Measurements from ENCODE around the gene GALNT14. TPM values are rescaled to one million over a fixed set of nuclear protein-coding genes. Genes with fewer than 3 reads are reported as not detected.

GALNT14 gene
- total and polyA plus RNA-seq, 2 of the 13 experiments (the other 11 are each of a cell fraction or from before 2014, with no cell fraction given), result not detected

DNA sequence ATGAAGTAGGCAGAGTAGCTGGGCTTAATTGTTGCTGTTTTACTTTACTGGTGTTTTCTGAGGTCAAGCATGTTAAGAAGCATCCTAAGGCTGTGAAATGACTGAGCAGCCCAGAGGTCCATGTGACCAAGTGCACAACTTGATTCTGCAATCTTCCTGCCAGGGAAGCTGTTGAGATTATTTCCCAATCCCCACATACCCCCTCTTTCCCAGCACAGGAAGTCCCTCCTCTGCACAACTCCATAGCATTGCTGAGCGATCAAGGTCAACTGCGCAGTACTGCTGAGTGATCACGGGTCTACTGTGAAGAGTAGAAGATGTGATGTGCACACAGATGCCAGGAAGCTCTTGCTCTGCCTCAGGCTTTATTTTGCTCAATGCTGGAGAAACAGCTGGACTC, 105.8 kb downstream of the GALNT14 start (continued):
- TF ChIP-seq ZNF883 (CRISPR knock-in tag; IDR thresholded peaks at IDR 0.05; ENCODE audit: not compliant biosample characterization) (no peak), HOXA7 (CRISPR knock-in tag; IDR thresholded peaks at IDR 0.05) (no peak), SNAPC2 (CRISPR knock-in tag; IDR thresholded peaks at IDR 0.05) (no peak), ZSCAN25 (CRISPR knock-in tag; IDR thresholded peaks at IDR 0.05) (no peak), ZNF839 (CRISPR knock-in tag; IDR thresholded peaks at IDR 0.05; ENCODE audit: borderline replicate concordance) (no peak), JUND (CRISPR knock-in tag; IDR thresholded peaks at IDR 0.05) (no peak), ZNF709 (CRISPR knock-in tag; IDR thresholded peaks at IDR 0.05) (no peak)
- TF ChIP-seq, protein P1, sequence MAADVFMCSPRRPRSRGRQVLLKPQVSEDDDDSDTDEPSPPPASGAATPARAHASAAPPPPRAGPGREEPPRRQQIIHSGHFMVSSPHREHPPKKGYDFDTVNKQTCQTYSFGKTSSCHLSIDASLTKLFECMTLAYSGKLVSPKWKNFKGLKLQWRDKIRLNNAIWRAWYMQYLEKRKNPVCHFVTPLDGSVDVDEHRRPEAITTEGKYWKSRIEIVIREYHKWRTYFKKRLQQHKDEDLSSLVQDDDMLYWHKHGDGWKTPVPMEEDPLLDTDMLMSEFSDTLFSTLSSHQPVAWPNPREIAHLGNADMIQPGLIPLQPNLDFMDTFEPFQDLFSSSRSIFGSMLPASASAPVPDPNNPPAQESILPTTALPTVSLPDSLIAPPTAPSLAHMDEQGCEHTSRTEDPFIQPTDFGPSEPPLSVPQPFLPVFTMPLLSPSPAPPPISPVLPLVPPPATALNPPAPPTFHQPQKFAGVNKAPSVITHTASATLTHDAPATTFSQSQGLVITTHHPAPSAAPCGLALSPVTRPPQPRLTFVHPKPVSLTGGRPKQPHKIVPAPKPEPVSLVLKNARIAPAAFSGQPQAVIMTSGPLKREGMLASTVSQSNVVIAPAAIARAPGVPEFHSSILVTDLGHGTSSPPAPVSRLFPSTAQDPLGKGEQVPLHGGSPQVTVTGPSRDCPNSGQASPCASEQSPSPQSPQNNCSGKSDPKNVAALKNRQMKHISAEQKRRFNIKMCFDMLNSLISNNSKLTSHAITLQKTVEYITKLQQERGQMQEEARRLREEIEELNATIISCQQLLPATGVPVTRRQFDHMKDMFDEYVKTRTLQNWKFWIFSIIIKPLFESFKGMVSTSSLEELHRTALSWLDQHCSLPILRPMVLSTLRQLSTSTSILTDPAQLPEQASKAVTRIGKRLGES (CRISPR knock-in tag; IDR thresholded peaks at IDR 0.05; ENCODE audit: borderline replicate concordance), result no peak

DNA sequence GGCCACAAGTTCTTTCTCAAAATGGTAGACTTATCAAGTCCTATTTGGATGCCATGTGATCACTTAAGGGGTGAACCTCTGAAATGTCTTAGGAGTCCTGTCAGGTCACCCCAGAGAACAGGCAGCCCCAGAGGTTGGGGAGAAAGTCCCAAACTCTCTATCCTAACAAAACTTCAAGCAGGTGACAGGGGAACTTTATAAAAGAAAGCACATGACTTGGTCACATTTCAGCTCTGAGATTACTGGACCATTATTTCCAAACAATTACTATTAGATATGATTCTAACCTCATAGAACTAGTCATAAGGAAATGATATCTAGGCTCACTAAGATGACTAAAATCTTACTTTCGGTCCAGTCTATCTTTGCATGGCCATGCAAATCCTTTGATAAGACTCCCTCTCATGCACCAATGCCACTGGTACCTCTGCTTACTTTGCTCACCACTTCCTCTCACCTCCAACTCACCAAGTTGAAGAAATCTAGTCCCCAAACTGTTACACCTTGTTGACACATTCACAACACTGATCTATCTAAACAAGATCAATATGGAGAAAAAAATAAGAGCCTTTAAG, 107.0 kb downstream of the GALNT14 start:
- H3K4me1 ChIP-seq (ENCODE audit: insufficient read depth, low read length), result no peaks in the 10 kb centered on the region
- no peak overlapping the region for H3K4me2 ChIP-seq (ENCODE audit: low read depth, low read length)
- 4% methylated on average over 1 of the region's 1 CpG for WGBS (ENCODE audit: low lambda C conversion rate)
- H4K20me1 ChIP-seq (ENCODE audit: insufficient read depth, low read length), result no peaks in the 10 kb centered on the region
- H3K27ac ChIP-seq (ENCODE audit: extremely low read length, insufficient read depth, low read length), result no peak overlapping the region
- ChIA-PET CTCF (ENCODE audit: low intra/inter-chr PET ratio, low total read pairs) (no interaction called here), POLR2A (no interaction called here)
- intact Hi-C loops (cut with micrococcal nuclease; ENCODE audit: unreplicated experiment) (no loop called here), in situ Hi-C loops (cut with HindIII; ENCODE audit: extremely low pct_ligation_motif_present, low pct_unique_long_range_greater_than_20kb) (no loop called here)
- no peaks in the 10 kb centered on the region for H3K36me3 ChIP-seq (replicated peaks in 1 of 2; ENCODE audit: control insufficient read depth in 1 of 2, insufficient read depth in 2 of 2, low read length in 2 of 2)
- H3K79me2 ChIP-seq (ENCODE audit: insufficient read depth, low read length), result no peaks in the 10 kb centered on the region
- H3K9ac ChIP-seq (ENCODE audit: insufficient read depth, low read depth, low read length), result no peak overlapping the region
- FAIRE-seq (no peak), DNase-seq (ENCODE audit: low spot score) (no peak), ATAC-seq (no peak)
- no peak overlapping the region for H2AFZ ChIP-seq (ENCODE audit: low read length)
- 0 out of 5 replicates have a peak, but pooled peaks cover 0 to 6% of the 10 kb centered on the region in 2 experiments for H3K27me3 ChIP-seq (ENCODE audit: control insufficient read depth in 1 of 2, insufficient read depth in 2 of 2, low read length in 2 of 2)
- peaks cover 6% of the 10 kb centered on the region for H3K9me3 ChIP-seq (ENCODE audit: low read length)
- H3K4me3 ChIP-seq (replicated peaks in 1 of 3; ENCODE audit: insufficient read depth in 1 of 3, low read depth in 2 of 3, low read length in 3 of 3), result no peak overlapping the region
- BruUV-seq (replicated peaks), result no TSS peak
- TF ChIP-seq ZNF207 (IDR thresholded peaks at IDR 0.05; ENCODE audit: borderline replicate concordance) (no peak), ZNF557 (CRISPR knock-in tag; IDR thresholded peaks at IDR 0.05) (no peak), CAMTA2 (CRISPR knock-in tag; IDR thresholded peaks at IDR 0.05; ENCODE audit: borderline replicate concordance) (no peak), ZFP62 (CRISPR knock-in tag; IDR thresholded peaks at IDR 0.05) (no peak), RXRB (CRISPR knock-in tag; IDR thresholded peaks at IDR 0.05; ENCODE audit: borderline replicate concordance) (no peak), GATAD2A (CRISPR knock-in tag; IDR thresholded peaks at IDR 0.05) (no peak), ATF7-NPFF (CRISPR knock-in tag; IDR thresholded peaks at IDR 0.05; ENCODE audit: low read depth) (no peak), NR2F1 (CRISPR knock-in tag; IDR thresholded peaks at IDR 0.05) (no peak)
- TF ChIP-seq, protein P2, sequence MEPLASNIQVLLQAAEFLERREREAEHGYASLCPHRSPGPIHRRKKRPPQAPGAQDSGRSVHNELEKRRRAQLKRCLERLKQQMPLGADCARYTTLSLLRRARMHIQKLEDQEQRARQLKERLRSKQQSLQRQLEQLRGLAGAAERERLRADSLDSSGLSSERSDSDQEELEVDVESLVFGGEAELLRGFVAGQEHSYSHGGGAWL (CRISPR knock-in tag; IDR thresholded peaks at IDR 0.05), result no peak
- TF ChIP-seq, protein P3, sequence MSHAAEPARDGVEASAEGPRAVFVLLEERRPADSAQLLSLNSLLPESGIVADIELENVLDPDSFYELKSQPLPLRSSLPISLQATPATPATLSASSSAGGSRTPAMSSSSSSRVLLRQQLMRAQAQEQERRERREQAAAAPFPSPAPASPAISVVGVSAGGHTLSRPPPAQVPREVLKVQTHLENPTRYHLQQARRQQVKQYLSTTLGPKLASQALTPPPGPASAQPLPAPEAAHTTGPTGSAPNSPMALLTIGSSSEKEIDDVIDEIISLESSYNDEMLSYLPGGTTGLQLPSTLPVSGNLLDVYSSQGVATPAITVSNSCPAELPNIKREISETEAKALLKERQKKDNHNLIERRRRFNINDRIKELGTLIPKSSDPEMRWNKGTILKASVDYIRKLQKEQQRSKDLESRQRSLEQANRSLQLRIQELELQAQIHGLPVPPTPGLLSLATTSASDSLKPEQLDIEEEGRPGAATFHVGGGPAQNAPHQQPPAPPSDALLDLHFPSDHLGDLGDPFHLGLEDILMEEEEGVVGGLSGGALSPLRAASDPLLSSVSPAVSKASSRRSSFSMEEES (CRISPR knock-in tag; IDR thresholded peaks at IDR 0.05), result no peak
- TF ChIP-seq, protein P4, sequence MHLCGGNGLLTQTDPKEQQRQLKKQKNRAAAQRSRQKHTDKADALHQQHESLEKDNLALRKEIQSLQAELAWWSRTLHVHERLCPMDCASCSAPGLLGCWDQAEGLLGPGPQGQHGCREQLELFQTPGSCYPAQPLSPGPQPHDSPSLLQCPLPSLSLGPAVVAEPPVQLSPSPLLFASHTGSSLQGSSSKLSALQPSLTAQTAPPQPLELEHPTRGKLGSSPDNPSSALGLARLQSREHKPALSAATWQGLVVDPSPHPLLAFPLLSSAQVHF (CRISPR knock-in tag; IDR thresholded peaks at IDR 0.05), result no peak
